ENCODE data around the gene CNTN5. TPM values are rescaled to one million over a fixed set of nuclear protein-coding genes. Genes with fewer than 3 reads are reported as not detected.
A peak's percentile ranks its signal among the peaks of the same experiment; 100 is the strongest.

The CNTN5 gene
- total RNA-seq, 1 donor from 2014 or later: not detected

- Histone ChIP-seq H3K36me3 (no peaks in the 10 kb centered on the region), H3K4me1 (no peaks in the 10 kb centered on the region), H3K27me3 (no peaks in the 10 kb centered on the region), H3K4me3 (no peak overlapping the region), H3K27ac (no peak overlapping the region), H3K9me3 (no peaks in the 10 kb centered on the region)
- DNase-seq (no peak), ATAC-seq (peak; percentile 39)
- intact Hi-C loops (cut with DNase I): no loop called here
- no peak for TF ChIP-seq CTCF (IDR thresholded peaks at IDR 0.05)
Measured at GRCh38 chr11:99795999-99796398, 775.2 kb downstream of the CNTN5 start.

- Histone ChIP-seq H3K27ac (no peak overlapping the region), H3K4me3 (no peak overlapping the region), H3K36me3 (no peaks in the 10 kb centered on the region), H3K9me3 (peaks cover 5% of the 10 kb centered on the region), H3K27me3 (no peaks in the 10 kb centered on the region), H3K4me1 (no peaks in the 10 kb centered on the region)
- ATAC-seq: no peak
- DNase-seq: no peak
- TF ChIP-seq CTCF (IDR thresholded peaks at IDR 0.05): no peak
- intact Hi-C loops (cut with DNase I): no loop called here
Measured at GRCh38 chr11:99803501-99803900, 782.8 kb downstream of the CNTN5 start.

GRCh38 chr11:99812516-99812915 is 791.8 kb downstream of the CNTN5 start:
- Histone ChIP-seq H3K9me3 (no peaks in the 10 kb centered on the region), H3K27ac (no peak overlapping the region), H3K36me3 (no peaks in the 10 kb centered on the region), H3K4me1 (no peaks in the 10 kb centered on the region), H3K27me3 (no peaks in the 10 kb centered on the region), H3K4me3 (no peak overlapping the region)
- DNase-seq (no peak), ATAC-seq (no peak)
- TF ChIP-seq CTCF (IDR thresholded peaks at IDR 0.05): no peak
- intact Hi-C loops (cut with DNase I): no loop called here

- Histone ChIP-seq H3K9me3 (no peaks in the 10 kb centered on the region), H3K27me3 (no peaks in the 10 kb centered on the region), H3K4me3 (no peak overlapping the region), H3K4me1 (no peaks in the 10 kb centered on the region), H3K27ac (no peak overlapping the region), H3K36me3 (no peaks in the 10 kb centered on the region)
- no peak for TF ChIP-seq CTCF (IDR thresholded peaks at IDR 0.05)
- intact Hi-C loops (cut with DNase I): no loop called here
- ATAC-seq: no peak
- no peak for DNase-seq
Measured at GRCh38 chr11:99814021-99814420, 793.3 kb downstream of the CNTN5 start.

- no peaks in the 10 kb centered on the region for H3K4me1 ChIP-seq
- no peaks in the 10 kb centered on the region for H3K9me3 ChIP-seq
- ATAC-seq: no peak
- DNase-seq: no peak
- H3K27ac ChIP-seq: no peak overlapping the region
- no peaks in the 10 kb centered on the region for H3K36me3 ChIP-seq
- H3K27me3 ChIP-seq: no peaks in the 10 kb centered on the region
- H3K4me3 ChIP-seq: no peak overlapping the region
- intact Hi-C loops (cut with DNase I): no loop called here
- no peak for TF ChIP-seq CTCF (IDR thresholded peaks at IDR 0.05)
Measured at GRCh38 chr11:99814738-99815137, 794.0 kb downstream of the CNTN5 start.

DNA sequence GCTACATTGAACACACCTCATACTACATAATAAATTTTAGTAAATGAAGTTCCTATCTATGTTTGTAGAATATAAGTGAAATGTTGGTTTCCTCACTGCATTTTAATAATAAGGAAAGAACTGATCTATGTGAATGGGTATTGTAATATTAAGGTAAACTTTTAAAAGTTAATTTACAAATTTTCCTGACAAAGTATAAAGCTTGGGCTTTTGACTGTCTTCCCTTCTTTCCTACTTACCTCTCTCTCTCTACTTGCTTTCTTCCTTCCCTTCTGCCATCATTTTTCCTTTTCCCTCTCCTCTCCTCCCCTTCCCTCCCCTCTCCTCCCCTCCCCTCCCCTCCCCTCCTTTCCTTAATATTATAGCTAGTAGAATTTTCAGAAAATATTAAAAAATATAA is 798.2 kb downstream of the CNTN5 start:
- intact Hi-C loops (cut with DNase I): no loop called here
- TF ChIP-seq CTCF (IDR thresholded peaks at IDR 0.05): no peak
- Histone ChIP-seq H3K27me3 (no peaks in the 10 kb centered on the region), H3K4me3 (no peak overlapping the region), H3K27ac (no peak overlapping the region), H3K4me1 (no peaks in the 10 kb centered on the region), H3K9me3 (no peaks in the 10 kb centered on the region), H3K36me3 (no peaks in the 10 kb centered on the region)
- ATAC-seq: no peak
- no peak for DNase-seq
